ENCODE data around the gene TMEM132C. TPM values are rescaled to one million over a fixed set of nuclear protein-coding genes. Genes with fewer than 3 reads are reported as not detected.

The TMEM132C gene
- total RNA-seq, 2 donors from 2014 or later = 0.26 to 0.33 TPM

DNA sequence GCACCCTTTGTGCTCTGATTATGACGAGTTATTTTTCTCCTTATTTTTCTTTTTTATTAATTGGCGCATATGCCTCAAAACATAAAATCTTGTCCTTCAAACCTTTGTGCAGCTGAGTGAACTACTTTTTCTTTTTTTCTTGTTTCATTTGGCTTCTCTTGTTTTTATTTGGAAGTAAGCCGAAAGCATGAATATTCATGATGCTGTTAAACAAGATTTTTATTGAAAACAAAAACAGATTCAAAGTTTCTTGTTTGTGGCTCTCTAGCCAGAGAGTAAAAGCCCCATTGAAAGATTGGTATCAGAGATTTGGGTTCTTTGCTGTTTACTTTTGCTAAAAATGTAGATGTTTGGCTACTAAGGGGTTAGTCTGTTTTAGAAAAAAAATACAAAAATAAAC is 183.8 kb downstream of the TMEM132C start:
- H3K36me3 Mint-ChIP-seq (ENCODE audit: low read depth) = no peaks in the 10 kb centered on the region
- H3K4me3 Mint-ChIP-seq = no peak overlapping the region
- H3K27ac Mint-ChIP-seq = no peak overlapping the region
- TF ChIP-seq, protein P1, sequence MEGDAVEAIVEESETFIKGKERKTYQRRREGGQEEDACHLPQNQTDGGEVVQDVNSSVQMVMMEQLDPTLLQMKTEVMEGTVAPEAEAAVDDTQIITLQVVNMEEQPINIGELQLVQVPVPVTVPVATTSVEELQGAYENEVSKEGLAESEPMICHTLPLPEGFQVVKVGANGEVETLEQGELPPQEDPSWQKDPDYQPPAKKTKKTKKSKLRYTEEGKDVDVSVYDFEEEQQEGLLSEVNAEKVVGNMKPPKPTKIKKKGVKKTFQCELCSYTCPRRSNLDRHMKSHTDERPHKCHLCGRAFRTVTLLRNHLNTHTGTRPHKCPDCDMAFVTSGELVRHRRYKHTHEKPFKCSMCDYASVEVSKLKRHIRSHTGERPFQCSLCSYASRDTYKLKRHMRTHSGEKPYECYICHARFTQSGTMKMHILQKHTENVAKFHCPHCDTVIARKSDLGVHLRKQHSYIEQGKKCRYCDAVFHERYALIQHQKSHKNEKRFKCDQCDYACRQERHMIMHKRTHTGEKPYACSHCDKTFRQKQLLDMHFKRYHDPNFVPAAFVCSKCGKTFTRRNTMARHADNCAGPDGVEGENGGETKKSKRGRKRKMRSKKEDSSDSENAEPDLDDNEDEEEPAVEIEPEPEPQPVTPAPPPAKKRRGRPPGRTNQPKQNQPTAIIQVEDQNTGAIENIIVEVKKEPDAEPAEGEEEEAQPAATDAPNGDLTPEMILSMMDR (conservative IDR thresholded peaks at IDR 0.05) = no peak
- Histone ChIP-seq H3K9ac (ENCODE audit: extremely low read depth, low read length, poor library complexity, severe bottlenecking) (no peak overlapping the region), H3K4me1 (ENCODE audit: control insufficient read depth, insufficient read depth, low read length) (no peaks in the 10 kb centered on the region), H3K36me3 (ENCODE audit: control insufficient read depth, insufficient read depth, low read length) (no peaks in the 10 kb centered on the region), H3K27ac (ENCODE audit: low read depth, low read length) (no peak overlapping the region), H3K9me3 (ENCODE audit: control insufficient read depth, low read length) (no peaks in the 10 kb centered on the region), H3K4me3 (ENCODE audit: low read length) (no peak overlapping the region), H3K27me3 (ENCODE audit: control insufficient read depth, insufficient read depth, low read length, poor library complexity, severe bottlenecking) (no peaks in the 10 kb centered on the region)
- no peak for DNase-seq
- WGBS, 2 experiments (ENCODE audit: insufficient coverage in 1 of 2, insufficient read length in 1 of 2) = 89% methylated on average over 3 of the region's 3 CpGs; no CpG with 5 or more reads in 1 of the 2 experiments
- H3K4me1 Mint-ChIP-seq = peaks cover 9% of the 10 kb centered on the region
- H3K9me3 Mint-ChIP-seq = no peaks in the 10 kb centered on the region
- peaks cover 4% of the 10 kb centered on the region for H3K27me3 Mint-ChIP-seq (ENCODE audit: insufficient read depth)

DNA sequence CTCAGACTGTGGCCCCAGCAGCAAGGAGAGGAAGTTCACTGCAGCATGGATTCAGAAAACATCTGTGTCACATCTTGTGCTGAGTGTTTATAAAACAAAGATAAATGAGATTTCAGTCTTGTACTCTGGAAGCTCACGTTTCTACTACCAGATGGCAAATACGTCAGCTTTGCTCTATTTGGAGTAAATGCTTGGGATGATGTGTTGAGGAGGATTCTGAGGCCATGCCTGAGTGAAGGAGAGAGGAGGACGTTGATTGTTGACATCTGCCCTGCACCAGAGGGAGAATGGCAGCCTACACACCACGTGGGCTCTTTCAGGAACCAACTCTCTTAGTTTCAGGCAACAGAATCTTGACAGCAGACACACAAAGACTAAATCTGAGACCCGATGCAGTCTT is 188.9 kb downstream of the TMEM132C start:
- Histone ChIP-seq H3K4me3 (ENCODE audit: low read length) (no peak overlapping the region), H3K4me1 (ENCODE audit: control insufficient read depth, insufficient read depth, low read length) (no peaks in the 10 kb centered on the region), H3K9me3 (ENCODE audit: control insufficient read depth, low read length) (no peaks in the 10 kb centered on the region), H3K27me3 (ENCODE audit: control insufficient read depth, insufficient read depth, low read length, poor library complexity, severe bottlenecking) (no peaks in the 10 kb centered on the region), H3K27ac (ENCODE audit: low read depth, low read length) (no peak overlapping the region), H3K36me3 (ENCODE audit: control insufficient read depth, insufficient read depth, low read length) (no peaks in the 10 kb centered on the region), H3K9ac (ENCODE audit: extremely low read depth, low read length, poor library complexity, severe bottlenecking) (no peak overlapping the region)
- H3K36me3 Mint-ChIP-seq (ENCODE audit: low read depth) = no peaks in the 10 kb centered on the region
- no peak overlapping the region for H3K27ac Mint-ChIP-seq
- TF ChIP-seq, protein P1 (conservative IDR thresholded peaks at IDR 0.05) = no peak
- DNase-seq = no peak
- peaks cover 2% of the 10 kb centered on the region for H3K9me3 Mint-ChIP-seq
- H3K27me3 Mint-ChIP-seq (ENCODE audit: insufficient read depth) = peaks cover 4% of the 10 kb centered on the region
- 72 to 87% methylated on average over 5 of the region's 5 CpGs for WGBS, 2 experiments (ENCODE audit: insufficient coverage in 1 of 2, insufficient read length in 1 of 2)
- peaks cover 2% of the 10 kb centered on the region for H3K4me1 Mint-ChIP-seq
- H3K4me3 Mint-ChIP-seq = no peak overlapping the region

DNA sequence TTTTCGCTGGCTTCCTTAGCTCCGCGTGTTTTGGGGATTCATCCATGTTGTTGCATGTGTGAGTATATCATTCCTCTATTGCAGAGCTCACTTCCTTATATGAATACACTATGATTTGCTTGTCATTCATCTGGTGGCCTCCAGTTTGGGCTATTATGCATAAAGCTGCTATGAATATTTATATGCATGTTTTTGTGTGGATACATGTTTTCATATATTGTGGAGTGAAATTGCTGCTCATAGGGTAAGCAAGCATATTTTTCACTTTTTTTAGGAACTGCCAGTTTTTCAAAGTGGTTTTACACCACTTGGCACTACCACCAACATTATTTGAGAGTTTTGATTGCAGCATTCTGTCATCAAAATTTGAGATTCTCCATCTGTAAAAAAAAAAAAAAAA is 190.0 kb downstream of the TMEM132C start:
- Histone ChIP-seq H3K27me3 (ENCODE audit: control insufficient read depth, insufficient read depth, low read length, poor library complexity, severe bottlenecking) (no peaks in the 10 kb centered on the region), H3K27ac (ENCODE audit: low read depth, low read length) (no peak overlapping the region), H3K9me3 (ENCODE audit: control insufficient read depth, low read length) (no peaks in the 10 kb centered on the region), H3K4me1 (ENCODE audit: control insufficient read depth, insufficient read depth, low read length) (no peaks in the 10 kb centered on the region), H3K9ac (ENCODE audit: extremely low read depth, low read length, poor library complexity, severe bottlenecking) (no peak overlapping the region), H3K4me3 (ENCODE audit: low read length) (no peak overlapping the region), H3K36me3 (ENCODE audit: control insufficient read depth, insufficient read depth, low read length) (no peaks in the 10 kb centered on the region)
- H3K36me3 Mint-ChIP-seq (ENCODE audit: low read depth) = no peaks in the 10 kb centered on the region
- 87% methylated on average over 3 of the region's 3 CpGs; no CpG with 5 or more reads in 1 of the 2 experiments for WGBS, 2 experiments (ENCODE audit: insufficient coverage in 1 of 2, insufficient read length in 1 of 2)
- peaks cover 2% of the 10 kb centered on the region for H3K9me3 Mint-ChIP-seq
- TF ChIP-seq, protein P1 (conservative IDR thresholded peaks at IDR 0.05) = no peak
- no peak overlapping the region for H3K4me3 Mint-ChIP-seq
- no peaks in the 10 kb centered on the region for H3K4me1 Mint-ChIP-seq
- H3K27me3 Mint-ChIP-seq (ENCODE audit: insufficient read depth) = peaks cover 4% of the 10 kb centered on the region
- no peak overlapping the region for H3K27ac Mint-ChIP-seq
- DNase-seq = no peak
